ENCODE data around the gene MLXIP. TPM values are rescaled to one million over a fixed set of nuclear protein-coding genes. Genes with fewer than 3 reads are reported as not detected.

Gene MLXIP
- total and polyA plus RNA-seq, 4 donors, result 29.1 to 58.8 (median 38.8) TPM

GRCh38 chr12:122127839-122128238 is 49.3 kb downstream of the MLXIP start:
- WGBS, 2 donors, result 92 to 93% methylated on average over 12 to 13 of the region's 13 CpGs
- no peak for DNase-seq

DNA sequence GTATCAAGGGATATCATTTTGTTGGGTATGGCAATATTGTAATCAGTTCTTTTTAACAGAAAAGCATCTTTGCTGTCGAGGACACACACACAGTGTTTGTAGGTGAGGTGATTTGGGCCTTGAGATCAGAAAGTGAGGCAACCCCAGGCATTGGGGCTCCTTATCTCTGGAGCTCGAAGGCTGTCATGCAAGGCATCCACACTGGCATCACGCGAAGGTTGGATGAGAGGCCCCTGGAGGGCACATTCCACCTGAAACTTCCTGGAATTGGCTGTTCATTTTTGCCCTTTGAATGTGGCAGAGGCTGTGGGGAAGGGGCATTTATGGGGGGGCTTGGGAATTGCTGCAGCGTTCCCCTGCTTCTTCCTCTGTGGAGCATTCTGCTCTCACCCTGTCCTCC is 49.9 kb downstream of the MLXIP start:
- H3K9ac ChIP-seq (ENCODE audit: insufficient read depth in 1 of 2, low read length in 2 of 2), result no peak overlapping the region
- no peak overlapping the region for H3K27ac ChIP-seq (ENCODE audit: low read depth in 1 of 2, low read length in 1 of 2)
- no peaks in the 10 kb centered on the region for H3K27me3 ChIP-seq (ENCODE audit: control insufficient read depth in 3 of 3, insufficient read depth in 3 of 3, low read length in 2 of 3)
- WGBS, 2 donors, result 91 to 95% methylated on average over 5 of the region's 5 CpGs
- H3K4me3 ChIP-seq, result no peak overlapping the region
- no peak for TF ChIP-seq CTCF (IDR thresholded peaks at IDR 0.05; ENCODE audit: control extremely low read depth, extremely low read depth)
- H3K9me3 ChIP-seq (ENCODE audit: control insufficient read depth in 4 of 4, insufficient read depth in 3 of 4, low read length in 3 of 4), result no peaks in the 10 kb centered on the region
- peaks cover 0 to 4% (median 0%) of the 10 kb centered on the region in 5 donors for H3K4me1 ChIP-seq (ENCODE audit: control insufficient read depth in 5 of 5, insufficient read depth in 5 of 5, low read length in 5 of 5)
- DNase-seq (no peak), ATAC-seq (ENCODE audit: insufficient read depth, low FRiP score) (no peak)
- peaks cover 14 to 53% (median 38%) of the 10 kb centered on the region in 4 donors for H3K36me3 ChIP-seq (ENCODE audit: control insufficient read depth in 4 of 4, insufficient read depth in 4 of 4, low read length in 4 of 4)

More at GRCh38 chr12:122127839-122128238, 49.3 kb downstream of the MLXIP start:
- Histone ChIP-seq H3K9ac (ENCODE audit: insufficient read depth in 1 of 2, low read length in 2 of 2) (no peak overlapping the region), H3K9me3 (ENCODE audit: control insufficient read depth in 4 of 4, insufficient read depth in 3 of 4, low read length in 3 of 4) (no peaks in the 10 kb centered on the region), H3K27me3 (ENCODE audit: control insufficient read depth in 3 of 3, insufficient read depth in 3 of 3, low read length in 2 of 3) (no peaks in the 10 kb centered on the region), H3K4me1 (ENCODE audit: control insufficient read depth in 5 of 5, insufficient read depth in 5 of 5, low read length in 5 of 5) (peaks cover 0 to 6% (median 0%) of the 10 kb centered on the region in 5 donors), H3K4me3 (no peak overlapping the region), H3K27ac (ENCODE audit: low read depth in 1 of 2, low read length in 1 of 2) (no peak overlapping the region), H3K36me3 (ENCODE audit: control insufficient read depth in 4 of 4, insufficient read depth in 4 of 4, low read length in 4 of 4) (peaks cover 12 to 46% (median 35%) of the 10 kb centered on the region in 4 donors)
- TF ChIP-seq CTCF (IDR thresholded peaks at IDR 0.05; ENCODE audit: control extremely low read depth, extremely low read depth), result no peak
- no peak for ATAC-seq (ENCODE audit: insufficient read depth, low FRiP score)

DNA sequence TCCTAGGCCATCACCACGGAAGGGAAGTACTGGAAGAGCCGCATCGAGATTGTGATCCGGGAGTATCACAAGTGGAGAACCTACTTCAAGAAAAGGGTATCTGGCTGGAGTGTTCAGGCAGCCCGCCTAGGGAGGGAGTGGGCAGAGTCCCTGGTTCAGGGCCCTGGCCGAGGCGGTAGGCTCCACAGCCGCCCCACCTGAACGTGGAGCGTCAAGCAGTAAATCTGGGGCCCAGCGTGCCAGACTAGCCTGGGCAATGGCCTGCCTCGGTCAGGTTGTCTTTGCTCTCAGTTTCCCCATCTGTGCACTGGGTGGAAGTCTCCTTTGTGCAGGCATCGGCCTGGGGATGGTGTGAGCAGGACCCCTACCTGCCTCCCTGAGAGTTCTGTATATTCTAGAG is 50.6 kb downstream of the MLXIP start:
- H3K4me3 ChIP-seq, result no peak overlapping the region
- no peak overlapping the region for H3K9ac ChIP-seq (ENCODE audit: insufficient read depth in 1 of 2, low read length in 2 of 2)
- H3K9me3 ChIP-seq (ENCODE audit: control insufficient read depth in 4 of 4, insufficient read depth in 3 of 4, low read length in 3 of 4), result no peaks in the 10 kb centered on the region
- no peaks in the 10 kb centered on the region for H3K27me3 ChIP-seq (ENCODE audit: control insufficient read depth in 3 of 3, insufficient read depth in 3 of 3, low read length in 2 of 3)
- no peak for TF ChIP-seq CTCF (IDR thresholded peaks at IDR 0.05; ENCODE audit: control extremely low read depth, extremely low read depth)
- WGBS, 2 donors, result 95 to 98% methylated on average over 13 of the region's 13 CpGs
- peaks cover 14 to 57% (median 39%) of the 10 kb centered on the region in 4 donors for H3K36me3 ChIP-seq (ENCODE audit: control insufficient read depth in 4 of 4, insufficient read depth in 4 of 4, low read length in 4 of 4)
- no peaks in the 10 kb centered on the region for H3K4me1 ChIP-seq (ENCODE audit: control insufficient read depth in 5 of 5, insufficient read depth in 5 of 5, low read length in 5 of 5)
- DNase-seq (no peak), ATAC-seq (ENCODE audit: insufficient read depth, low FRiP score) (no peak)
- no peak overlapping the region for H3K27ac ChIP-seq (ENCODE audit: low read depth in 1 of 2, low read length in 1 of 2)

DNA sequence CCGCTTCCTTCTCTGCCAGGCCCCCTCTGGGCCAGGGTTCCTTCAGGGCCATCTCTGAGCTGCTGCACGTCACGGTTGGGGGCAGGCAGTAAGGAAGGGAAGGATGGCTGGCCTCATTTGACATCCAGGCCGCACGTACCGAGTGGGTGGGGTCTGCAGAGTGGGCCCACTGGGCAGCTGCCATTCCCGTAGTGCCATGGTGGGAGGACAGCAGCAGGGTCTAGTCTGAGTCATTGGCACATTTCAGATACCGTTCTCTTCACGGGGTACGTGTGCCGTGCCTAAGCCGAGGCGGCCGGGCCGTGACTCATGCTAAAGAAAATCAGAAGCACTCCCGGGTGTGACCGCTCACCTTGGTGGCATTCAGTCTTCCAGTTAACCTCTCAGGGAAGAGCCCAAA is 51.6 kb downstream of the MLXIP start:
- H3K4me3 ChIP-seq, result no peak overlapping the region
- peaks cover 14 to 60% (median 43%) of the 10 kb centered on the region in 4 donors for H3K36me3 ChIP-seq (ENCODE audit: control insufficient read depth in 4 of 4, insufficient read depth in 4 of 4, low read length in 4 of 4)
- no peak for ATAC-seq (ENCODE audit: insufficient read depth, low FRiP score)
- H3K9me3 ChIP-seq (ENCODE audit: control insufficient read depth in 4 of 4, insufficient read depth in 3 of 4, low read length in 3 of 4), result no peaks in the 10 kb centered on the region
- no peak overlapping the region for H3K27ac ChIP-seq (ENCODE audit: low read depth in 1 of 2, low read length in 1 of 2)
- 91 to 95% methylated on average over 17 of the region's 17 CpGs for WGBS, 2 donors
- no peak for DNase-seq
- TF ChIP-seq CTCF (IDR thresholded peaks at IDR 0.05; ENCODE audit: control extremely low read depth, extremely low read depth), result no peak
- H3K9ac ChIP-seq (ENCODE audit: insufficient read depth in 1 of 2, low read length in 2 of 2), result no peak overlapping the region
- H3K27me3 ChIP-seq (ENCODE audit: control insufficient read depth in 3 of 3, insufficient read depth in 3 of 3, low read length in 2 of 3), result no peaks in the 10 kb centered on the region
- no peaks in the 10 kb centered on the region for H3K4me1 ChIP-seq (ENCODE audit: control insufficient read depth in 5 of 5, insufficient read depth in 5 of 5, low read length in 5 of 5)

Data from lung (tissue), 12 donors.